Gastrocnemius medialis (tissue), 4 donors: ENCODE data around the gene ACACA. TPM values are rescaled to one million over a fixed set of nuclear protein-coding genes. Genes with fewer than 3 reads are reported as not detected.

Experiments
- ATAC-seq, 2 donors: fragments of 150-250 bp; one replicate each; pipeline ENCODE4 v1.9.1; 2016
- DNase-seq, 2 donors: peaks; one replicate each; pipeline ENCODE4 v3.0.0-alpha.2; 2019
- H3K27ac ChIP-seq, 4 donors: fragments of 200-600 bp; sonication (generic); 1 replicate in 1 of 4; 2 replicates in 3 of 4; pipeline ENCODE4 v1.5.1; 2016 to 2018; ENCODE audit warnings: mild to moderate bottlenecking in 2 of 4, moderate library complexity in 1 of 4
- H3K27me3 ChIP-seq, 3 donors: fragments of 200-600 bp; sonication (generic) in 2 of 3; 1 replicate in 1 of 3; 2 replicates in 2 of 3; pipeline versions ENCODE4 v1.5.1 to v1.6.0; 2016 to 2019; ENCODE audit warnings: mild to moderate bottlenecking in 1 of 3, moderate library complexity in 1 of 3
- H3K36me3 ChIP-seq, 2 donors: fragments of 200-600 bp; sonication (generic) in 1 of 2; one replicate each; pipeline ENCODE4 v1.5.1; 2017 to 2018
- H3K4me1 ChIP-seq, 2 donors: fragments of 200-600 bp; sonication (generic) in 1 of 2; one replicate each; pipeline ENCODE4 v1.5.1; 2016 to 2017; ENCODE audit warnings: mild to moderate bottlenecking in 2 of 2
- H3K4me3 ChIP-seq, 4 donors: fragments of 200-600 bp; sonication (generic) in 3 of 4; 1 replicate in 1 of 4; 2 replicates in 3 of 4; pipeline ENCODE4 v1.5.1; 2016 to 2019; ENCODE audit warnings: mild to moderate bottlenecking in 2 of 4
- H3K9me3 ChIP-seq, 3 donors: fragments of 200-600 bp; sonication (generic) in 2 of 3; 1 replicate in 1 of 3; 2 replicates in 2 of 3; pipeline ENCODE4 v1.5.1; 2016 to 2019
- POLR2A ChIP-seq, 2 donors: fragments of 450-650 bp; IDR thresholded peaks; one replicate each; pipeline ENCODE4 v1.6.1; 2017; ENCODE audit warnings: antibody characterized with exemption in 2 of 2, mild to moderate bottlenecking in 2 of 2, moderate library complexity in 2 of 2
- in situ Hi-C, 4 donors: fragments of 200-750 bp; cut with MboI; loops; one replicate each; pipeline versions ENCODE4 v1.15.0 to v1.8.0; 2017; ENCODE audit warnings: low sequenced_read_pairs in 4 of 4
- intact Hi-C: fragments of 100-400 bp; cut with DNase I; formaldehyde crosslinking; loops from one replicate; pipeline ENCODE4 v1.15.1; 2023; ENCODE audit warnings: low total_unique reads
- total RNA-seq, 4 donors: library from RNA; depleted of rRNA; stranded (reverse); fragments of >200 nt; gene quantifications; one replicate each; pipeline versions ENCODE4 v1.1.0 to v1.2.3, GENCODE V29; 2016
- TF ChIP-seq, protein P1 (sequence below), 5 experiments: fragments of 450-650 bp in 3 of 5; fragments of 200-600 bp in 2 of 5; sonication (generic) in 2 of 5; IDR thresholded peaks in 4 of 5; conservative IDR thresholded peaks in 1 of 5; 1 replicate in 4 of 5; 2 replicates in 1 of 5; pipeline ENCODE4 v1.5.1; 2016 to 2019; ENCODE audit warnings: antibody characterized with exemption in 5 of 5, mild to moderate bottlenecking in 3 of 5, moderate library complexity in 3 of 5

Gene ACACA
- total RNA-seq, 4 donors from 2014 or later = 13.4 to 28.9 (median 18.9) TPM

DNA sequence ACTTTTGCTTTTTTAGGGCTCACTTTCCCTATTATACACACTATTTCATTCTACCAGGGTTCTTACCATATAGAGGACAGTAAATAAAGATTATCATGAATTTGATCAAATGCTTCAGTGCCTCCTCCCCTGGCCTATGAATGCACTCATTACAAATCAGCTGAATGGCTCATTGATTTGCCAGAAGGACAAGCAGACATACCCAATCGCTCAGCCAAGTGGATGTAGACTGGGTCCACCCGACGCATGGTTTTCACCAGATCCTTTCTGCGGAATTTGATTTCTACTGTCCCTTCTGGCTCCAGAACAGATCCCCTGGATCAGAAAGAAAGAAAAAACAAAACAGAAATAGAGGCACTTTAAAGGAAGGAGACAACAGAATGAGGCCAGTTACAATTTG lies 295.3 kb downstream of the ACACA start:
- ATAC-seq (no peak), DNase-seq (no peak)
- in situ Hi-C loops (no loop called here), intact Hi-C loops (no loop called here)
- TF ChIP-seq, protein P1, sequence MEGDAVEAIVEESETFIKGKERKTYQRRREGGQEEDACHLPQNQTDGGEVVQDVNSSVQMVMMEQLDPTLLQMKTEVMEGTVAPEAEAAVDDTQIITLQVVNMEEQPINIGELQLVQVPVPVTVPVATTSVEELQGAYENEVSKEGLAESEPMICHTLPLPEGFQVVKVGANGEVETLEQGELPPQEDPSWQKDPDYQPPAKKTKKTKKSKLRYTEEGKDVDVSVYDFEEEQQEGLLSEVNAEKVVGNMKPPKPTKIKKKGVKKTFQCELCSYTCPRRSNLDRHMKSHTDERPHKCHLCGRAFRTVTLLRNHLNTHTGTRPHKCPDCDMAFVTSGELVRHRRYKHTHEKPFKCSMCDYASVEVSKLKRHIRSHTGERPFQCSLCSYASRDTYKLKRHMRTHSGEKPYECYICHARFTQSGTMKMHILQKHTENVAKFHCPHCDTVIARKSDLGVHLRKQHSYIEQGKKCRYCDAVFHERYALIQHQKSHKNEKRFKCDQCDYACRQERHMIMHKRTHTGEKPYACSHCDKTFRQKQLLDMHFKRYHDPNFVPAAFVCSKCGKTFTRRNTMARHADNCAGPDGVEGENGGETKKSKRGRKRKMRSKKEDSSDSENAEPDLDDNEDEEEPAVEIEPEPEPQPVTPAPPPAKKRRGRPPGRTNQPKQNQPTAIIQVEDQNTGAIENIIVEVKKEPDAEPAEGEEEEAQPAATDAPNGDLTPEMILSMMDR (IDR thresholded peaks at IDR 0.05 in 4 of 5, conservative IDR thresholded peaks at IDR 0.05 in 1 of 5) = no peak
- TF ChIP-seq POLR2A (IDR thresholded peaks at IDR 0.05) = no peak
- H3K4me1 ChIP-seq = no peaks in the 10 kb centered on the region
- H3K9me3 ChIP-seq = no peaks in the 10 kb centered on the region
- H3K36me3 ChIP-seq = peaks cover 0 to 40% of the 10 kb centered on the region in 2 donors
- H3K4me3 ChIP-seq = no peak overlapping the region
- H3K27ac ChIP-seq = no peak overlapping the region
- no peaks in the 10 kb centered on the region for H3K27me3 ChIP-seq

DNA sequence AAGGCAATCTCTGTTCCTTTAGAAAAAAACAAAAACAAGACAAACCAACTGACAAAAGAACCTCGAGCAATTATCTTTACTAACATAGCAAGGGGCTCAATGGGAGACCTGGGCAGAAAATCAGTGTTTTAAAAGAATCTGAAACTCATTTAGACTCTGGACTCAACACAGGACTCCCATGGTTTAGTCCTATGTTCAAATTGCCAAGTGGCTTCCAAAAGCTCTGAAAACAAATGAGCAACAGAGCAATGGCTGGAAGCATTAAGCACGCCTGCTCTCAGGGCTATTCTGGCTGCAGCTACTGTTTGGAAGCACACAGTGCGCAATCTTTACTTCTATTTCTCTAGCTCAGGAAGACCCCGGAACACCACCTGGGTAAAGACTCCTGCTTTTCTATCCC lies 295.9 kb downstream of the ACACA start:
- Histone ChIP-seq H3K36me3 (peaks cover 0 to 40% of the 10 kb centered on the region in 2 donors), H3K27me3 (no peaks in the 10 kb centered on the region), H3K9me3 (no peaks in the 10 kb centered on the region), H3K27ac (no peak overlapping the region), H3K4me1 (no peaks in the 10 kb centered on the region), H3K4me3 (no peak overlapping the region)
- ATAC-seq (no peak), DNase-seq (no peak)
- TF ChIP-seq POLR2A (IDR thresholded peaks at IDR 0.05) = no peak
- TF ChIP-seq, protein P1 (IDR thresholded peaks at IDR 0.05 in 4 of 5, conservative IDR thresholded peaks at IDR 0.05 in 1 of 5) = no peak
- in situ Hi-C loops (no loop called here), intact Hi-C loops (no loop called here)

DNA sequence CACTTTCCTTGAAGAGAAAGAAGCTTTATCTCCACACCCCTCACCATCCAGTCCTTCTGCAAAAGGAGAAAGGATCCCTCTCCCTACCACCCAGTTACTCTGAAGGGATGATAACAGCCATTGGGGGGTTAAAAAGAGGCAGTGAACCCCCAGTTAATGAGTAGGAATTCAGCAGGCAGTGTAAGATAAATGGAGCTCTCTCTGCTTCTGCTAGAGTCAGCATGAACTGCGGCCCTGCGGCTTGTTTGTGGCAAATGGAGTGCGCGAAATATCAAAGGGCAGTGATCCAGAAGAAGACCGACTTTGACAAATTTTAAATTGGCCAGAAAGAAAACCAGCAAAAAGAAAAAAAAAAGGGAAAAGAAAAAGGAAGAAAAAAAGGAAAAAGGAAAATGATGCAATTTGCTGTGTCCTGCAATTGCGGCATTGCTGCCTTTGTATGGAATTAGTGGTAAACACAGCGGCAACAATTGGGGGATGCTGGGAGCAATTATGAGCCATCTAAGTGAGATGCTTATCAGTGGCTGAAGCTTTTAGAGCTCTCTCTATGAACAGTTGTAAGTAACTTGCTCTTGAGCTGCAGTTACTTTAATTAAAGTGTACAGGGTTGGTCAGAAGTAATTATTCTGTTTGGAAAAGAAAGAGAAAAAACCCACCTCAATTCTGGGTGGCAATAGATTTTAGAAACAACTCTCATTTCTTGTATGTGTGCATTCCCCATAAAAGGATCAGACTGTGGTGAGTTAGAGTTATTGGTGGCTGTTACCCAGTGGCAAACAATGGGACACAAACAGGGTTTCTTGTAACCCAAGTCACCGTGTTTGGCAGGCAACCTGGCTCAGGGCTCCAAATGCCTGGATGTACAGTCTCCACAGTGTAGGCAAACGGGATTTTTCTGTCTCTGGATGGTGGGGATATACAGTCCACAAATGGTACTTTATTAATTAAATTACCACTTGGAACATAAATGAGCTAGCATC lies 296.6 kb downstream of the ACACA start:
- H3K27me3 ChIP-seq = no peaks in the 10 kb centered on the region
- H3K27ac ChIP-seq = no peak overlapping the region
- DNase-seq = no peak
- no peak overlapping the region for H3K4me3 ChIP-seq
- intact Hi-C loops (no loop called here), in situ Hi-C loops (no loop called here)
- H3K9me3 ChIP-seq = no peaks in the 10 kb centered on the region
- no peaks in the 10 kb centered on the region for H3K4me1 ChIP-seq
- TF ChIP-seq, protein P1 (IDR thresholded peaks at IDR 0.05 in 4 of 5, conservative IDR thresholded peaks at IDR 0.05 in 1 of 5) = no peak
- no peak for TF ChIP-seq POLR2A (IDR thresholded peaks at IDR 0.05)
- H3K36me3 ChIP-seq = peaks cover 0 to 40% of the 10 kb centered on the region in 2 donors
- ATAC-seq = no peak

DNA sequence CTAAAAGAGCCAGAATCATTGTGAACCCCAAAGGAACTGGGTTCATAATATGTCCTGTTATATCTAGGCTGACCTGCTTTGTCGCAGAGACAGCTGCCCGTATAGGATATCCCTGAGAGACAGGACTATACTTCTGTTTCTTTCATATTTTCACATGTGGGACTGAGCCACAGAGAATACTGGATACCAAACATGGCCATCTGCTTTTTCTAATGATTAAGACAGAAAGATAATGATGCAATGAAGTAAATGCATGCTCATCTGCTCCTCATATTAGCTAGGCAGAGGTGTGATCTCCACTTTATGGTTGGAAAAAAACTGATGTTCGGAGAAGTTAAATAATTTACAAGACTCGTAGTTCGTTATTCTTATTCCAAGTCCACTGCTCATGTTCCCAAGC lies 297.5 kb downstream of the ACACA start:
- no peak overlapping the region for H3K4me3 ChIP-seq
- TF ChIP-seq POLR2A (IDR thresholded peaks at IDR 0.05) = no peak
- TF ChIP-seq, protein P1 (IDR thresholded peaks at IDR 0.05 in 4 of 5, conservative IDR thresholded peaks at IDR 0.05 in 1 of 5) = no peak
- H3K27me3 ChIP-seq = no peaks in the 10 kb centered on the region
- DNase-seq = no peak
- no peaks in the 10 kb centered on the region for H3K4me1 ChIP-seq
- no peak for ATAC-seq
- intact Hi-C loops (no loop called here), in situ Hi-C loops (no loop called here)
- no peak overlapping the region for H3K27ac ChIP-seq
- H3K36me3 ChIP-seq = peaks cover 0 to 40% of the 10 kb centered on the region in 2 donors
- H3K9me3 ChIP-seq = no peaks in the 10 kb centered on the region
